ENCODE measurements around the gene GPR157. TPM values are rescaled to one million over a fixed set of nuclear protein-coding genes. Genes with fewer than 3 reads are reported as not detected.

The GPR157 gene
- total RNA-seq, 2 donors from 2014 or later: 10.3 to 13.0 TPM

DNA sequence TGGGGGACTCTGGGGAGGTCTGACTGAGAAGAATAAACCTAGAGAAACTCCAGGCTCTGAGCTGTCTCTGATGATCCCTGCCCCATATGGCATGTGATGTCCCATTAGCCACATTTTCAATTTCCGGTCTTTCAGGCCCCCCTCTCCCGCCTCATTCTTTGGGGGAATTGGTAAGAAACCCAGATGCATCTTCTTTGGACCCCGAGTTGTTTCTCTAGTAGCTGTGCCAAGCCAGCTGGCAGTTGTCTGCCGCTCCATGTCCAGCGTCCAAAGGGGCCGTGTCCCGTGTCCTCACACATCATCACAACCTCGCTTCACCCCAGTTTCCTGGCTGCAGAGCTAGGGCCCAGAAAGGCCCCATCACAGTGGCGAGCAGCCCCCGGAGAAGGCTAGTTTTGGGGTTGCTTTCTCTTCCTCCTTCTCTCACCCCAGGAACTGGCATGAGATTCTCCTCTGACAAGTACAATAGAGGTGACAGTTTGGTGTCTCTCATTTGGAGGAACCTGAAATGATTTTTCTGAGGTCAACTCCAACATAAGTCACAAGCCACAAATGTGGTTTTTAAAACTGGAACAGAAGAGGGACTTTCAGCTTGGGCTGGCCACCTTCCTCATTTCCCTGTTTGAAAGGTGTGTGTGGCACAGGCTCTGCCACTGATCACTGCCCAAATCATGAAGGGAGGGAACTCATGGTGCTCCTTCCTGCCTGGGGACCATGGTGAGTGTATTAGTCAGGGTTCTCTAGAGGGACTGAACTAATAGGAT is 6.4 kb upstream of the GPR157 start:
- Histone ChIP-seq H3K27ac (no peak overlapping the region), H3K36me3 (no peaks in the 10 kb centered on the region), H3K4me3 (no peak overlapping the region), H3K4me1 (no peaks in the 10 kb centered on the region), H3K27me3 (no peaks in the 10 kb centered on the region), H3K9me3 (no peaks in the 10 kb centered on the region)
- TF ChIP-seq, protein P1, sequence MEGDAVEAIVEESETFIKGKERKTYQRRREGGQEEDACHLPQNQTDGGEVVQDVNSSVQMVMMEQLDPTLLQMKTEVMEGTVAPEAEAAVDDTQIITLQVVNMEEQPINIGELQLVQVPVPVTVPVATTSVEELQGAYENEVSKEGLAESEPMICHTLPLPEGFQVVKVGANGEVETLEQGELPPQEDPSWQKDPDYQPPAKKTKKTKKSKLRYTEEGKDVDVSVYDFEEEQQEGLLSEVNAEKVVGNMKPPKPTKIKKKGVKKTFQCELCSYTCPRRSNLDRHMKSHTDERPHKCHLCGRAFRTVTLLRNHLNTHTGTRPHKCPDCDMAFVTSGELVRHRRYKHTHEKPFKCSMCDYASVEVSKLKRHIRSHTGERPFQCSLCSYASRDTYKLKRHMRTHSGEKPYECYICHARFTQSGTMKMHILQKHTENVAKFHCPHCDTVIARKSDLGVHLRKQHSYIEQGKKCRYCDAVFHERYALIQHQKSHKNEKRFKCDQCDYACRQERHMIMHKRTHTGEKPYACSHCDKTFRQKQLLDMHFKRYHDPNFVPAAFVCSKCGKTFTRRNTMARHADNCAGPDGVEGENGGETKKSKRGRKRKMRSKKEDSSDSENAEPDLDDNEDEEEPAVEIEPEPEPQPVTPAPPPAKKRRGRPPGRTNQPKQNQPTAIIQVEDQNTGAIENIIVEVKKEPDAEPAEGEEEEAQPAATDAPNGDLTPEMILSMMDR (IDR thresholded peaks at IDR 0.05): no peak
- DNase-seq (ENCODE audit: low spot score): no peak

DNA sequence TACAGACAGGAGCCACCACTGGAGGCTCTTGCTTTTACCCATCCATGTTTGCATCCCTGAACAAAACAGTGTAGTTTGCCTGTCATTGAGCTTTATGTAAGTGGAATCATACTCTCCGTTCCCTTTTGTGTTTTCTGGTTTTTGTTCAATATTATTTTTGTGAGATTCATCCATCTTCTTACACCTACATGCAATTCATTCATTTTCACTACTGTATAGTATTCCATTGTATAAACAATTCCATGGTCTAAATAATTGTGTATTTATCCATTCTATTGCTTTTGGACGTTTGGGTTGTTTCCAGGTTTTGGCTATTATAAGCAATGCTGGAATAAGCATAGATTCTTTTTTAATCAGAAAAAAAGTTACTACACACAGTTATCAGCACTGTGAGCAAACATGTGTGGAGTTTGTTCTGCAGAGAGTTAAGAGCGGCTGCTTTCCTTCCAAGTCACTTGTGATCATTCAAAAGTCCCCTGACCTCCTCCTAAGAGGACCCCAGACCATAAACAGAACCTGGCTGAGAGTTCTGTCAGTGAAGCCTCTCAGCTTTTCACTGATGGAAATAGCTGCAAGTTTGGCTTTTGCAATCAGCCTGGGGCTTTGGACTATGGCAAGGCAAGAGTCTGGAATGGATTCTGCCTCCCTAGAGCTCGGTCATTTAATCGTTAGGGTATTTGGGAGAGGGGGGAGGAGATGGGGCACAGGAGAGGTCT is 5.1 kb upstream of the GPR157 start:
- no peaks in the 10 kb centered on the region for H3K36me3 ChIP-seq

DNA sequence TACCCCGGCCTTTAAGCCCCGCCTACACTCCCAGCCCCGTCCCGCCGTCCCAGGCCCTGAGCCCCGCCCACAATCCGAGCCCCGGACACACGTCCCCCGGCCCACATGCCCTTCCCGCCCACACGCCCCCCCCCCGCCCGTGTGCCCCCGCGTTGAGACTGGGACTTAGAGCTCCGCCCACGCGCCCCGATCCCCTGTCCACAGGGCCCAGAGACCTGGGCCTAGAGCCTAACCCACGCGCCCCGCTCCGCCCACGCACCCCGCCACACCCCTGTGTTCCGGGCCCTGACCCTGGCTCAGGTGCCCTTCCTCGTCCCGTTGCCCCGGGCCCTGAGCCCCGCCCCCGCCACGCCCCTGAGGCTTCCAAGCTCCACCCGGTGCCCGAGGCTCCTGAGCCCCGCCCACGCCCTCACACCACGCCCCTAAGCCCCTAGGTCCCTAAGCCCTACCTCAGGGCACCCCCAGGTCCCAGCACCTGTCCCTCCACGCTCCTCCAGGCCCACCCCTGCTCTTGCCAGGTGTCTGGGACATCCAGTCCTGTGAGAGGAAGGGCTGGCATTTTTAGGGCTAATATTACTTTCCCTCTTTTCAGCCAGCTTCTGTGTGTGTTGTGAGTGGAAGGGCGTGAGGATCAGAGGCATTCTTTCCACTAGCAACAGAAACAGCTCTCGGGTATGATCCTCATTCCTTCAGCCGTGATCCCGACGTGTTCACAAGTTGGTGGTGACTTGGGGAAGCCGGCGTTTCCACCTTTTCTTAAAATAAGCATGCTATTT is 552 bp upstream of the GPR157 start:
- Histone ChIP-seq H3K4me3 (peak overlapping the region; percentile 63 to 73), H3K36me3 (no peaks in the 10 kb centered on the region), H3K27me3 (no peaks in the 10 kb centered on the region), H3K27ac (peak overlapping the region; percentile 88 to 91), H3K4me1 (peaks cover 0 to 30% of the 10 kb centered on the region in 2 donors), H3K9me3 (no peaks in the 10 kb centered on the region)
- DNase-seq (ENCODE audit: low spot score): no peak
- TF ChIP-seq, protein P1 (IDR thresholded peaks at IDR 0.05): no peak

More for the DNA sequence above, 5.1 kb upstream of the GPR157 start:
- TF ChIP-seq, protein P1 (IDR thresholded peaks at IDR 0.05): no peak
- Histone ChIP-seq H3K27me3 (no peaks in the 10 kb centered on the region), H3K27ac (no peak overlapping the region), H3K4me3 (no peak overlapping the region), H3K4me1 (peaks cover 0 to 7% of the 10 kb centered on the region in 2 donors), H3K9me3 (no peaks in the 10 kb centered on the region)
- no peak for DNase-seq (ENCODE audit: low spot score)

DNA sequence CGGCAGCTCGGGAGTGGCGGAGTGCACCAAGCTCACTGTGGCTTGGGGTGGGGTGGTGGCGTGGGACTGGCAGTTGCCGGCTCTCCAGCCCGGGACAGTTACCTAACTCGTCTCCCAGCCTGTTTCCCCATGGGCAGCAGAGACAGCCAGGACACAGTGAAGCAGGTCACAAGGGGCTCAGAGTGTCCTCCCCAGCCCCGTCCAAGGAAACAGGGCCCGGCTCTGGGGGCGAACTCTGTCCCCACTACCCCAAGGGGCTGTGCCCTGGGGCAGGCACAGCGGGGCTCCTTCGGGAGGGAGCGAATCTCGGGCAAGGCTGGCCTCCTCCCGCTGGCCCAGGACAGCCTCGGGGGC is 759 bp downstream of the GPR157 start:
- Histone ChIP-seq H3K27ac (peak overlapping the region; percentile 89 to 91), H3K36me3 (no peaks in the 10 kb centered on the region), H3K9me3 (no peaks in the 10 kb centered on the region), H3K27me3 (no peaks in the 10 kb centered on the region), H3K4me3 (peak overlapping the region; percentile 63 to 73), H3K4me1 (peaks cover 0 to 30% of the 10 kb centered on the region in 2 donors)
- no peak for DNase-seq (ENCODE audit: low spot score)
- TF ChIP-seq, protein P1 (IDR thresholded peaks at IDR 0.05): no peak

DNA sequence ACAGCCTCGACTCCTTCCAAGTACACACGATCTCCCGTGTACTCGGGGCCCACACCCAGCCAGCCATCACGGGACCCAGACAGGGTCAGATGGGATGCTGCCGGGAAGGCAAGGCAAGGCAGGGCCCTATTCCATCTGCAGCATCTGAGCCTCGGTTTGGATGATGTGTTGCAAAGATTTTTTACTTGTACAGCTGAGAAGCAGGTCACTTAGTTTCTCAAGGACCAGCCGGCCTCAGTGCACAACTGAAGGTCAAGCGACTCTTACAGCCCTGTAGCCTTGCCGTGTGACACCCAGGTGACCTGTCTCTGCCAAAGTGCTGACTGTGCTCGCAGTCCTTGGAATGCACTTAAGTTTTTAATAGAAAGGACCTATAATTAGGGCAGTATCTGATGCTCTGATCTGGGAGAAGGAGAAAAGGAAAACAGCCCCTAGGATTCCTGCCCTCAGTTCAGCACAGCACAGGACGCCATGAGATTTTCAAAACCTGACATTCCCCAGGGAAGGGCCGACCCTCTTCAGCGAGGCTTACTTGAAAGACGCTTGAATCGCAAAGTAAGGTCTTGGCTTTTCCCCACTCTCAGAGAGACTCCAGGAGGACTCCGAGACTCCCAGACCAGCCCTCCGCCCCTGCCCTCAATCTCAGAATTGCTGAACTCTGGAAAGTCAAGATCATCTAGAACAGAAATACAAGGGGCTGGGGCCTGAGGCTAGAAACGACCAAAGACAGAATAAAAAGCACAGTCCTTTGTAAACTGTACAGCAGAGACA is 1.3 kb downstream of the GPR157 start:
- H3K4me1 ChIP-seq: peaks cover 0 to 30% of the 10 kb centered on the region in 2 donors
- H3K27ac ChIP-seq: peak overlapping the region; percentile 89 to 91
- TF ChIP-seq, protein P1 (IDR thresholded peaks at IDR 0.05): no peak
- no peak for DNase-seq (ENCODE audit: low spot score)
- no peaks in the 10 kb centered on the region for H3K27me3 ChIP-seq
- H3K4me3 ChIP-seq: peak overlapping the region; percentile 63 to 73
- H3K9me3 ChIP-seq: no peaks in the 10 kb centered on the region
- H3K36me3 ChIP-seq: no peaks in the 10 kb centered on the region
